Mesendoderm (in vitro differentiated cells): Measurements from ENCODE around the gene ABCB6.

Source experiments
- DNase-seq: peaks from one replicate; pipeline ENCODE4 v3.0.0; 2013
- H2AK5ac ChIP-seq: 2 replicates; pipeline ENCODE4 v1.6.1; 2013; ENCODE audit warnings: low read length, inconsistent platforms
- H2BK120ac ChIP-seq: 2 replicates; pipeline ENCODE4 v1.6.1; 2013; ENCODE audit warnings: low read depth, mild to moderate bottlenecking, low read length, moderate library complexity, mixed read lengths
- H2BK15ac ChIP-seq: replicated peaks from 2 replicates; pipeline ENCODE4 v1.6.1; 2013; ENCODE audit warnings: low read depth, mild to moderate bottlenecking, moderate library complexity
- H2BK5ac ChIP-seq: 2 replicates; pipeline ENCODE4 v1.6.1; 2013; ENCODE audit warnings: low read length, inconsistent platforms
- H3K18ac ChIP-seq: 2 replicates; pipeline ENCODE4 v1.6.1; 2013; ENCODE audit warnings: mild to moderate bottlenecking, low read length, mixed read lengths
- H3K23ac ChIP-seq: one replicate; pipeline ENCODE4 v1.6.1; 2013; ENCODE audit warnings: low read length
- H3K27ac ChIP-seq: 2 replicates; pipeline ENCODE4 v1.5.1; 2013; ENCODE audit warnings: low read depth, mild to moderate bottlenecking, inconsistent platforms, low read length, moderate library complexity
- H3K27me3 ChIP-seq: 2 replicates; pipeline ENCODE4 v1.6.1; 2013; ENCODE audit warnings: low read length, control low read depth, mild to moderate bottlenecking, inconsistent platforms; ENCODE audit not compliant: insufficient read depth, poor library complexity
- H3K36me3 ChIP-seq: 2 replicates; pipeline ENCODE4 v1.6.1; 2013; ENCODE audit warnings: low read length, inconsistent platforms; ENCODE audit not compliant: control insufficient read depth, insufficient read depth
- H3K4ac ChIP-seq: one replicate; pipeline ENCODE4 v1.6.1; 2013; ENCODE audit warnings: low read depth, mild to moderate bottlenecking, low read length, moderate library complexity
- H3K4me1 ChIP-seq: 2 replicates; pipeline ENCODE4 v1.6.1; 2013; ENCODE audit warnings: low read depth, low read length, inconsistent platforms; ENCODE audit not compliant: control insufficient read depth
- H3K4me2 ChIP-seq: 2 replicates; pipeline ENCODE4 v1.6.1; 2013; ENCODE audit warnings: low read length
- H3K4me3 ChIP-seq: 2 replicates; pipeline ENCODE4 v1.5.1; 2013; ENCODE audit warnings: mild to moderate bottlenecking, low read length
- H3K56ac ChIP-seq: one replicate; pipeline ENCODE4 v1.6.1; 2013; ENCODE audit warnings: low read length
- H3K79me1 ChIP-seq: 2 replicates; pipeline ENCODE4 v1.6.1; 2013; ENCODE audit warnings: low read length, inconsistent platforms
- H3K79me2 ChIP-seq: 2 replicates; pipeline ENCODE4 v1.6.1; 2013; ENCODE audit warnings: mild to moderate bottlenecking, low read length; ENCODE audit not compliant: control insufficient read depth, insufficient read depth
- H3K9ac ChIP-seq: 2 replicates; pipeline ENCODE4 v1.6.1; 2013; ENCODE audit warnings: low read length, inconsistent platforms
- H4K5ac ChIP-seq: one replicate; pipeline ENCODE4 v1.6.1; 2013; ENCODE audit warnings: low read length
- H4K8ac ChIP-seq: one replicate; pipeline ENCODE4 v1.6.1; 2013; ENCODE audit warnings: low read depth, mild to moderate bottlenecking, control low read depth, low read length, moderate library complexity
- WGBS: extraction: QIAGEN DNeasy Blood & Tissue Kit; methylation state at CpG from one replicate; pipeline ENCODE4 v1.1.7; 2013; ENCODE audit warnings: low lambda C conversion rate, missing lambda C conversion rate; ENCODE audit not compliant: insufficient coverage; ENCODE audit errors: extremely low coverage; 5-methylcytosine and 5-hydroxymethylcytosine counted together

Gene ABCB6

DNA sequence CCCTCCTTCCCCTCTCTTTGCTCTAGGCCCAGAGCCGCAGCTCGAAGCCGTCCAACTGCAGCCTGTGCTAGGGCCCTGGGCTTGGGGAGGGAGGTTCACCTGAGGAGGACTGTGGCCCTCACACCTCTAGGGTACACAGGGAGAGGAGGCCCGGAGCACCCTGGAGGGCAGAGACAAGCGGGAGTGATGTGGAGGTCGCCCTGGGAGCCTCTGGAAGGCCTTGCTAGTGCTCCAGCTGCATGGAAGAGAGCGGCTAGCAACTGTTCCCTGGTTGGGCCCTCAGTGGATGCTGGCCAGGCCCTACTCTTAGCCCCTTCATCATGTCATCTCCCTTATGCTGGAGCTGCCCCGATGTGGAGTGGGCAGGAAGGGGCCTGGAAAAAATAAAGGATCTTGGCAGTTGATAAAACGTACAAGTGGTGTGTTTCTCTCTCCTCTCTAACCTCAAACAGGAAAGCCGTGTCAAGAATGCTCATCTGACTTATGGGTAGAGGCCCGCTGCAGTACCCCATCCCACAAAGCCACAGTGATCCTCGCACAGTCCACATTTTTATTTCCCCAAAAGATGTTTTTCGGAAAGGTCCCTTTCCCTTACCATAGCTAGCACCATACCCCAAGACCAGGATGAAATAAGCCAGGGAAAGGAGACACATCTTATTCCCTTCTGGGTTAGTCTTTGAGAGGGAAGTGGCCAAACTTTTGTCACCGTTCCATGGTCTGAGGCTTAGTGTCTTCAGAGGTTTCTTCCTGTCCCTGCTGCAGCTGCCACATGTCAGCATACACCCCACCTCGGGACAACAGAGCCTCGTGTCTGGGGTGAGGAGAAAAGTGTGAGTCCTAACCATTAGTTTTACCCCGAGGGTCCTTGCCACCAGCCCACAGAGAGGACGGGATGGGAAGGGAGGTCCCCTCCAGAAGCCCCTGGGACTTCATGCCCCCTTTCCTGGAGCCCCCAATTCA lies 9.2 kb downstream of the ABCB6 start:
- peaks cover 4% of the 10 kb centered on the region for H3K4me1 ChIP-seq
- no peak overlapping the region for H4K8ac ChIP-seq
- WGBS, result no CpG with 5 or more reads among the region's 18 CpGs
- no peak overlapping the region for H2BK15ac ChIP-seq
- H3K56ac ChIP-seq, result no peak overlapping the region
- no peak overlapping the region for H3K4ac ChIP-seq
- no peak overlapping the region for H3K9ac ChIP-seq
- H2AK5ac ChIP-seq, result no peak overlapping the region
- no peak overlapping the region for H3K4me3 ChIP-seq
- H3K23ac ChIP-seq, result no peak overlapping the region
- H3K18ac ChIP-seq, result no peak overlapping the region
- H3K4me2 ChIP-seq, result no peak overlapping the region
- H3K79me1 ChIP-seq, result no peaks in the 10 kb centered on the region
- H2BK120ac ChIP-seq, result no peak overlapping the region
- no peak overlapping the region for H2BK5ac ChIP-seq
- H3K79me2 ChIP-seq, result no peaks in the 10 kb centered on the region
- no peak overlapping the region for H4K5ac ChIP-seq
- H3K27me3 ChIP-seq, result no peaks in the 10 kb centered on the region
- DNase-seq, result no peak
- peaks cover 4% of the 10 kb centered on the region for H3K36me3 ChIP-seq
- no peak overlapping the region for H3K27ac ChIP-seq

DNA sequence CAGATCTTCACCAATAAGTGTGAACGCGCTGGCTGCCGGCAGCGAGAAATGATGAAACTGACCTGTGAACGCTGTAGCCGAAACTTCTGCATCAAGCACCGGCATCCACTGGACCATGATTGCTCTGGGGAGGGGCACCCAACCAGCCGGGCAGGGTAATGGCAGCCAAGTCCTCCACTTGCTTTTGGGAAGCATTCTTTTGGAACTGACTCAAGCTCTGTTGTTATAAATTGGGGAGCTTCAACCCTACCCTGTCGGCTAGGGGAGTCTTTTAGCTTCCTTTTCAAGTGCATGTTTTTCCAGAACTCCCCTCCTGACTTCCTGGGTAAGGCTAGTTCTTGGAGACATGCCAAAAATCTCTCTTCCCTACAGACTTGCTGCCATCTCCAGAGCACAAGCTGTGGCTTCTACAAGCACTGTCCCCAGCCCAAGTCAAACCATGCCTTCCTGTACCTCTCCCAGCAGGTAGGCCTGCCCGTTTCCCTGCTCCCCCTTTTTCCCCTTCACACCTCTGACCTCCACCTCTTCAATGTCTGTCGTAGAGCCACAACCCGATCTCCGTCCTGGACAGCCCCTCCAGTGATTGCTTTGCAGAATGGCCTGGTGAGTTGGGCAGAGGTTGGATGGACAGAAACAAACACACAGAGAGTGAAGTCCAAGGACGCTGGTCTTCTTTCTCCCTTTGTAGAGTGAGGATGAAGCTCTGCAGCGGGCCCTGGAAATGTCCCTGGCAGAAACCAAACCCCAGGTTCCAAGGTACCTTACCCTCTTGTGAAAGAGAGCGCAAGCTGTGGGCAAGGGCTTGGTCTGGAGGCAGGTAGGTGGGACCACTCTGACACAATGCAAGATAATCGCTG lies 10.6 kb downstream of the ABCB6 start:
- H3K4me3 ChIP-seq, result no peak overlapping the region
- no peak overlapping the region for H3K9ac ChIP-seq
- no peak overlapping the region for H3K56ac ChIP-seq
- no peaks in the 10 kb centered on the region for H3K27me3 ChIP-seq
- no CpG with 5 or more reads among the region's 17 CpGs for WGBS
- no peak for DNase-seq
- H2BK15ac ChIP-seq, result no peak overlapping the region
- peaks cover 4% of the 10 kb centered on the region for H3K4me1 ChIP-seq
- H4K8ac ChIP-seq, result no peak overlapping the region
- no peak overlapping the region for H3K27ac ChIP-seq
- no peak overlapping the region for H4K5ac ChIP-seq
- no peak overlapping the region for H3K18ac ChIP-seq
- no peaks in the 10 kb centered on the region for H3K79me2 ChIP-seq
- no peak overlapping the region for H2BK120ac ChIP-seq
- no peaks in the 10 kb centered on the region for H3K79me1 ChIP-seq
- H3K36me3 ChIP-seq, result peaks cover 2% of the 10 kb centered on the region
- H2AK5ac ChIP-seq, result no peak overlapping the region
- no peak overlapping the region for H3K4me2 ChIP-seq
- no peak overlapping the region for H3K23ac ChIP-seq
- no peak overlapping the region for H3K4ac ChIP-seq
- H2BK5ac ChIP-seq, result no peak overlapping the region

DNA sequence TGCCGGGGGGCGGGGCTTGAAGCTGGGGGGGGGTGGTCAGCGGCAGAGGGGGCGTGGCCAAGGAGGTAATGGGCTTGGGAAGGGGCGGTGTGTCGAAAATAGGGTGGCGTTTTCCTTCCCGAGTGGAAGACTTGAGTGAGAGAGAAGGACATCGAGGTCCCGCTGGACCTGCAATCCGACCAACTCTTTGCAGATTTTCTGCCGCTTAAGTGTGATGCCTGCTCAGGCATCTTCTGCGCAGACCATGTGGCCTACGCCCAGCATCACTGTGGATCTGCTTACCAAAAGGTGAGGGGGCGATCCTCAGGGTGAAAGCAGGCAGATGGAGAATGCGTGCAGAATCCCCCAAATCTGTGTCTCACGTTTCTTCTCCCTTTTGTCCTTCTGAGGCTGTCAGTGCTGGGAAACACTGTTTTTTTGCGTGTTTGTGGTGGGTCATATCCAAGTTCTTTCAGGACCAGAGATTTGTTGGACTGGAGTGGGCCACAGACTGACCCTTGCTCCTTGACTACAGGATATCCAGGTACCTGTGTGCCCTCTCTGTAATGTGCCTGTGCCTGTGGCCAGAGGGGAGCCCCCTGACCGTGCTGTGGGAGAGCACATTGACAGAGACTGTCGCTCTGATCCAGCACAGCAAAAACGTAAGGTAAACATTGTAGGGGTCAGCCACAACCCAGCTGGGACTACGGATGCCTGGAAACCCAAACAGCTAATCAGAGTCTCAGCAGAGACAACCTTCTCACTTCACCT lies 11.4 kb downstream of the ABCB6 start:
- Histone ChIP-seq H3K56ac (peak overlapping the region; percentile 88), H3K4ac (no peak overlapping the region), H2AK5ac (no peak overlapping the region), H3K79me1 (no peaks in the 10 kb centered on the region), H2BK5ac (no peak overlapping the region), H3K23ac (no peak overlapping the region), H3K9ac (peak overlapping the region; percentile 70), H3K79me2 (no peaks in the 10 kb centered on the region), H2BK120ac (no peak overlapping the region), H4K5ac (no peak overlapping the region), H3K4me3 (peak overlapping the region; percentile 46), H3K18ac (no peak overlapping the region), H3K27ac (no peak overlapping the region), H3K4me2 (peak overlapping the region; percentile 91), H3K4me1 (peaks cover 4% of the 10 kb centered on the region), H3K36me3 (peaks cover 2% of the 10 kb centered on the region), H4K8ac (no peak overlapping the region), H3K27me3 (no peaks in the 10 kb centered on the region), H2BK15ac (no peak overlapping the region)
- WGBS, result no CpG with 5 or more reads among the region's 22 CpGs
- DNase-seq, result peak; percentile 20

DNA sequence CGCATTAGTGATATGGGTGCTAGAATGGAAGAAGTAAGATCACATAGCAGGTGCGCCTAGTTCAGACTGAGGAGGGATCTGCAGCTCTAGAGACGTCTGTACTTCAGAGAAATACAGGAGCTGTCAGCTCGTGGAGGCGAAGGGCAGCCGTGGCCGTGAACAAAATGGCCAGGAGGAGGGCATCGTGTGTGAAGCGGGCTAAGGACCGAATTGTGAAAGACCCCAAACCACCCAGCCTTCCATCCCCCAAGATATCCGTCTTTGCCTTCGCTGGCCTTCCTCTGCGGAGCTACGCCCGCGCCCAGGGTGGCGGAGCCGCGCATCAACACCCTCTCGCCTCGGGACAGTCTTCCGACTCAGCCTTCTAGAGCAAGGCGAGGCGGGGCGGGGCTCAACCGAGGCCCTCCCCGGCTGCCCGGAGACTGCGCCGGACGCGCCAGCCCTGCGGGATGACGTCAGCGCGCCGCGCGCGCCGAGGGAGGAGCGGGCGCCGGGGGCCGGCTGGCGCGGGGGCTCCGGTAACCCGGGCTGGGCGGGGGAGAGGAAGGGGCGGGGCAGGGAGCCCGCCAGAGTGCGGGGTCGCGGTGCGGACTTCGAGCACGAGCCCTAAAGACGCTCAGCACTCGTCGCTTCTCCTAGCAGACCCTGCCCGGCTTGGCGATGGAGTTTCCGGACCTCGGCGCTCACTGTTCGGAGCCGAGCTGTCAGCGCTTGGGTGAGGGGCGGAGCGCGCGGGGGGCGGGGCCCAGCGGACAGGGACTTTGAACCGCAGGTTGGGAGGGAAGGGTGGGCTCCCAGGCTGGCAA lies 12.2 kb downstream of the ABCB6 start, which contains the start of gene ZFAND2B:
Gene ZFAND2B (plus strand): TSS at position 455 of the 806 bp plus-strand sequence. CDS start 206 bp downstream, at position 661.
- Histone ChIP-seq H3K9ac (peak within 1 kb of the TSS; percentile 79), H2AK5ac (no peak within 1 kb of the TSS), H2BK5ac (no peak within 1 kb of the TSS), H3K4me1 (peaks cover 4% of the 10 kb centered on the region), H3K27me3 (no peaks in the 10 kb centered on the region), H3K4me2 (peak within 1 kb of the TSS; percentile 91), H4K8ac (no peak within 1 kb of the TSS), H3K79me1 (no peaks in the 10 kb centered on the region), H3K79me2 (no peaks in the 10 kb centered on the region), H3K23ac (no peak within 1 kb of the TSS), H3K27ac (peak within 1 kb of the TSS; percentile 79), H3K36me3 (no peaks in the 10 kb centered on the region), H3K4ac (no peak within 1 kb of the TSS), H3K4me3 (peak within 1 kb of the TSS; percentile 68), H3K18ac (peak within 1 kb of the TSS; percentile 68), H2BK120ac (no peak within 1 kb of the TSS), H2BK15ac (no peak within 1 kb of the TSS), H4K5ac (no peak within 1 kb of the TSS), H3K56ac (peak within 1 kb of the TSS; percentile 96)
- WGBS, result no CpG with 5 or more reads among the region's 76 CpGs
- peak; percentile 96 for DNase-seq

DNA sequence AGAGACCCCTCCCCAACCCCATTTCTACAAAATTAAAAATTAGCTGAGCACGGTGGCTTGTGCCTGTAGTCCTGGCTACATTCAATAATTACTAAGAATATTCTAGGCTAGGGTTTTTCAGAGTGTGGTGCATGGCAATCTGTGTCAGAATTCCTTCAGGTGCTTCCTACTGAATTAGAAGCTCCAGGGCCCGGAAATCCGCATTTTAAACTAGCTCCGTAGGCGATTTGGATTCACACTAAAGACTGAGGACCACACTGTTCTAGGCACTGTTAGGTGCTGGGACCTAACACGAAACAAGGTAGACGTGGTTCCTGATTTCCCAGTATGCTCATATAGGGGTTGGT lies 12.8 kb downstream of the ABCB6 start:
- Histone ChIP-seq H3K23ac (no peak overlapping the region), H3K4me1 (peaks cover 4% of the 10 kb centered on the region), H2AK5ac (no peak overlapping the region), H4K8ac (no peak overlapping the region), H3K56ac (peak overlapping the region; percentile 75), H2BK5ac (no peak overlapping the region), H2BK15ac (no peak overlapping the region), H3K27ac (no peak overlapping the region), H3K27me3 (no peaks in the 10 kb centered on the region), H3K4ac (no peak overlapping the region), H2BK120ac (no peak overlapping the region), H3K4me2 (peak overlapping the region; percentile 47), H3K4me3 (peak overlapping the region; percentile 0), H3K9ac (peak overlapping the region; percentile 55), H4K5ac (no peak overlapping the region), H3K36me3 (no peaks in the 10 kb centered on the region), H3K18ac (no peak overlapping the region), H3K79me2 (no peaks in the 10 kb centered on the region), H3K79me1 (no peaks in the 10 kb centered on the region)
- no CpG with 5 or more reads among the region's 7 CpGs for WGBS
- DNase-seq, result no peak
